A673 (cell line): ENCODE measurements around the gene RFFL. TPM values are rescaled to one million over a fixed set of nuclear protein-coding genes. Genes with fewer than 3 reads are reported as not detected.

ENCODE experiments used
- BruUV-seq: library from RNA; stranded (reverse); fragments of 400-500 nt; replicated peaks from 2 replicates; lab custom pipeline; 2021; lab: Mats Ljungman, UMichigan
- CTCF ChIA-PET: fragments of 300-600 bp; sonication (Branson Sonifier 250); formaldehyde crosslinking; loops from one replicate; lab custom pipeline; 2022; ENCODE audit warnings: antibody characterized with exemption; lab: Charles Lee
- POLR2A ChIA-PET: fragments of 300-600 bp; sonication (Branson Sonifier 250); formaldehyde crosslinking; loops from one replicate; lab custom pipeline; 2022; ENCODE audit warnings: antibody characterized with exemption; ENCODE audit not compliant: low non-redundant PET; lab: Charles Lee
- DNase-seq: peaks from one replicate; pipeline ENCODE4 v3.0.0-alpha.2; 2015; ENCODE audit warnings: low spot score
- H3K27ac ChIP-seq: fragments of 200-600 bp; sonication (generic); 2 replicates; pipeline ENCODE4 v1.5.1; 2016; ENCODE audit warnings: mixed run types, low read depth, mild to moderate bottlenecking, mixed read lengths, antibody characterized with exemption, low read length; ENCODE audit not compliant: poor library complexity, severe bottlenecking
- H3K27me3 ChIP-seq: fragments of 200-600 bp; sonication (generic); replicated peaks from 2 replicates; pipeline ENCODE4 v1.6.1; 2017; ENCODE audit warnings: mixed run types, low read depth, mild to moderate bottlenecking, mixed read lengths, antibody characterized with exemption, low read length; ENCODE audit not compliant: insufficient read depth, poor library complexity
- H3K36me3 ChIP-seq: fragments of 200-600 bp; sonication (generic); 2 replicates; pipeline ENCODE4 v1.6.1; 2016; ENCODE audit warnings: mixed run types, mild to moderate bottlenecking, mixed read lengths, antibody characterized with exemption, low read length; ENCODE audit not compliant: insufficient read depth, poor library complexity, severe bottlenecking
- H3K4me1 ChIP-seq: fragments of 200-600 bp; sonication (generic); 2 replicates; pipeline ENCODE4 v1.6.1; 2017; ENCODE audit warnings: mixed run types, mild to moderate bottlenecking, mixed read lengths, antibody characterized with exemption, low read length; ENCODE audit not compliant: insufficient read depth, poor library complexity, severe bottlenecking
- H3K4me3 ChIP-seq: fragments of 200-600 bp; sonication (generic); 2 replicates; pipeline ENCODE4 v1.5.1; 2016; ENCODE audit warnings: low read depth, mixed run types, mild to moderate bottlenecking, mixed read lengths, low read length; ENCODE audit not compliant: poor library complexity, severe bottlenecking
- H3K9me3 ChIP-seq: fragments of 200-600 bp; sonication (generic); 2 replicates; pipeline ENCODE4 v1.6.1; 2016; ENCODE audit warnings: mixed run types, low read depth, mild to moderate bottlenecking, mixed read lengths, antibody characterized with exemption, low read length; ENCODE audit not compliant: poor library complexity, severe bottlenecking
- CTCF ChIP-seq: fragments of 300-800, 200-600 bp; sonication (generic); conservative IDR thresholded peaks from 2 replicates; pipeline ENCODE4 v1.5.1; 2017; ENCODE audit warnings: low read depth, mild to moderate bottlenecking, antibody characterized with exemption, low read length, moderate library complexity, mixed read lengths
- EZH2 ChIP-seq: fragments of 200-600 bp; sonication (generic); IDR thresholded peaks from 2 replicates; pipeline ENCODE4 v1.6.1; 2017; ENCODE audit warnings: borderline replicate concordance, low read depth, mild to moderate bottlenecking, mixed read lengths, antibody characterized with exemption, low read length; ENCODE audit not compliant: poor library complexity, severe bottlenecking
- intact Hi-C: fragments of 100-400 bp; cut with micrococcal nuclease; formaldehyde crosslinking; loops from one replicate; pipeline ENCODE4 v1.10.0; 2022; ENCODE audit not compliant: unreplicated experiment
- total RNA-seq: library from RNA; stranded (reverse); gene quantifications from 2 replicates; pipeline ENCODE4 v1.2.3, GENCODE V29; 2021

RFFL gene
- total RNA-seq, 1 experiment from 2014 or later: 10.5 TPM

GRCh38 chr17:35103271-35103670 lies 39.8 kb upstream of the RFFL start:
- intact Hi-C loops: no loop called here
- H3K4me1 ChIP-seq: no peaks in the 10 kb centered on the region
- no peak for DNase-seq
- no TSS peak for BruUV-seq
- no peaks in the 10 kb centered on the region for H3K36me3 ChIP-seq
- no peak overlapping the region for H3K27ac ChIP-seq
- TF ChIP-seq EZH2: no peak
- no peak for TF ChIP-seq CTCF
- H3K4me3 ChIP-seq: no peak overlapping the region
- no peaks in the 10 kb centered on the region for H3K9me3 ChIP-seq
- no peaks in the 10 kb centered on the region for H3K27me3 ChIP-seq
- CTCF ChIA-PET: no interaction called here
- POLR2A ChIA-PET: no interaction called here

GRCh38 chr17:35101725-35102124 lies 38.2 kb upstream of the RFFL start:
- ChIA-PET CTCF (no interaction called here), POLR2A (no interaction called here)
- intact Hi-C loops: no loop called here
- BruUV-seq: no TSS peak
- Histone ChIP-seq H3K27ac (no peak overlapping the region), H3K4me1 (no peaks in the 10 kb centered on the region), H3K4me3 (no peak overlapping the region), H3K9me3 (no peaks in the 10 kb centered on the region), H3K27me3 (no peaks in the 10 kb centered on the region), H3K36me3 (no peaks in the 10 kb centered on the region)
- no peak for DNase-seq
- no peak for TF ChIP-seq EZH2
- no peak for TF ChIP-seq CTCF

- BruUV-seq: no TSS peak
- DNase-seq: no peak
- POLR2A ChIA-PET: no interaction called here
- no peaks in the 10 kb centered on the region for H3K4me1 ChIP-seq
- no peak overlapping the region for H3K4me3 ChIP-seq
- H3K36me3 ChIP-seq: no peaks in the 10 kb centered on the region
- no peak overlapping the region for H3K27ac ChIP-seq
- CTCF ChIA-PET: no interaction called here
- no peaks in the 10 kb centered on the region for H3K27me3 ChIP-seq
- TF ChIP-seq EZH2 (no peak), CTCF (no peak)
- intact Hi-C loops: no loop called here
- H3K9me3 ChIP-seq: no peaks in the 10 kb centered on the region
These were observed 37.5 kb upstream of the RFFL start for GRCh38 chr17:35101036-35101435.
